H1 (cell line): Measurements from ENCODE around the gene SH2B2. TPM values are rescaled to one million over a fixed set of nuclear protein-coding genes. Genes with fewer than 3 reads are reported as not detected.
"Not testable (repeated sequence)": the region's sequence is repeated elsewhere in the genome, so short reads cannot be mapped to it uniquely, and the experiment has no call there.

Source experiments
- CTCF ChIA-PET: fragments of 300-600 bp; sonication (Branson Sonifier 250); formaldehyde crosslinking; loops from one replicate; lab custom pipeline; 2021; ENCODE audit not compliant: partially characterized antibody; lab: Charles Lee
- POLR2A ChIA-PET: fragments of 300-600 bp; sonication (Branson Sonifier 250); formaldehyde crosslinking; loops from one replicate; lab custom pipeline; 2021; ENCODE audit warnings: inconsistent platforms; ENCODE audit not compliant: partially characterized antibody; lab: Charles Lee
- DNase-seq, 2 experiments: peaks; one replicate each; pipeline versions ENCODE4 v3.0.0 to v3.0.0-alpha.2; 2010 to 2022; ENCODE audit warnings: low spot score in 2 of 2, low read depth in 1 of 2, mixed read lengths in 1 of 2
- FAIRE-seq: peaks from 2 replicates; lab custom pipeline; 2011; peaks lifted over from hg19 to GRCh38; lab: Jason Lieb, UNC
- H2AFZ ChIP-seq: 2 replicates; pipeline ENCODE4 v1.8.1; 2012; ENCODE audit warnings: low read length, inconsistent platforms
- H2AK5ac ChIP-seq: 2 replicates; pipeline ENCODE4 v1.6.1; 2013; ENCODE audit warnings: low read depth, low read length
- H2BK120ac ChIP-seq: replicated peaks from 2 replicates; pipeline ENCODE3; 2013; ENCODE audit warnings: low read depth, low read length, inconsistent platforms
- H2BK12ac ChIP-seq: 2 replicates; pipeline ENCODE4 v1.6.1; 2013; ENCODE audit warnings: low read depth, low read length
- H2BK15ac ChIP-seq: 2 replicates; pipeline ENCODE4 v1.6.1; 2013; ENCODE audit warnings: low read length
- H2BK20ac ChIP-seq: 2 replicates; pipeline ENCODE4 v1.6.1; 2013; ENCODE audit warnings: low read length
- H2BK5ac ChIP-seq: 2 replicates; pipeline ENCODE4 v1.6.1; 2013; ENCODE audit warnings: low read depth, low read length
- H3K14ac ChIP-seq: 2 replicates; pipeline ENCODE4 v1.6.1; 2013; ENCODE audit warnings: inconsistent platforms; ENCODE audit not compliant: insufficient read length
- H3K18ac ChIP-seq: 2 replicates; pipeline ENCODE4 v1.6.1; 2013; ENCODE audit warnings: low read length; ENCODE audit errors: extremely low read depth
- H3K23ac ChIP-seq: 2 replicates; pipeline ENCODE4 v1.6.1; 2013; ENCODE audit warnings: inconsistent platforms; ENCODE audit not compliant: insufficient read length
- H3K23me2 ChIP-seq: 2 replicates; pipeline ENCODE4 v1.6.1; 2013; ENCODE audit warnings: low read depth, low read length
- H3K27ac ChIP-seq: 2 replicates; pipeline ENCODE4 v1.6.1; 2011; ENCODE audit warnings: low read depth, low read length, inconsistent platforms
- H3K27me3 ChIP-seq, 4 experiments: replicated peaks in 1 of 4; 1 replicate in 1 of 4; 2 replicates in 3 of 4; pipeline versions ENCODE4 v1.6.1 to v1.8.1; 2011 to 2013; ENCODE audit warnings: low read length in 3 of 4, mild to moderate bottlenecking in 3 of 4, inconsistent platforms in 2 of 4, mixed read lengths in 2 of 4, moderate library complexity in 1 of 4; ENCODE audit not compliant: control insufficient read depth in 3 of 4, insufficient read depth in 3 of 4; ENCODE audit errors: extremely low read depth in 1 of 4
- H3K36me3 ChIP-seq, 4 experiments: 2 replicates each; pipeline versions ENCODE4 v1.6.1 to v1.8.1; 2011 to 2013; ENCODE audit warnings: mild to moderate bottlenecking in 4 of 4, low read length in 3 of 4, moderate library complexity in 2 of 4, control low read depth in 1 of 4, inconsistent platforms in 1 of 4; ENCODE audit not compliant: insufficient read depth in 4 of 4, control insufficient read depth in 2 of 4
- H3K4ac ChIP-seq: replicated peaks from 2 replicates; pipeline ENCODE3; 2013; ENCODE audit warnings: low read length, low read depth, mixed read lengths, inconsistent platforms; ENCODE audit not compliant: insufficient read length
- H3K4me1 ChIP-seq, 4 experiments: replicated peaks in 1 of 4; 1 replicate in 1 of 4; 2 replicates in 3 of 4; pipeline versions ENCODE4 v1.6.1 to v1.8.1; 2011 to 2013; ENCODE audit warnings: low read length in 3 of 4, inconsistent platforms in 2 of 4, mixed read lengths in 1 of 4; ENCODE audit not compliant: insufficient read depth in 4 of 4, control insufficient read depth in 3 of 4
- H3K4me2 ChIP-seq, 2 experiments: 2 replicates each; pipeline versions ENCODE4 v1.6.1 to v1.8.1; 2011 to 2013; ENCODE audit warnings: low read depth in 2 of 2, low read length in 2 of 2, control low read depth in 1 of 2, inconsistent platforms in 1 of 2, mild to moderate bottlenecking in 1 of 2; ENCODE audit not compliant: insufficient read depth in 1 of 2
- H3K4me3 ChIP-seq, 4 experiments: fragments of 200-600, 300-600 bp in 1 of 4; sonication (generic), shearing (Covaris generic), sonication (Bioruptor Twin) in 1 of 4; 2 replicates each; pipeline versions ENCODE4 v1.5.1 to v1.8.1; 2011 to 2016; ENCODE audit warnings: low read length in 4 of 4, low read depth in 3 of 4, control low read depth in 2 of 4, inconsistent platforms in 2 of 4, mild to moderate bottlenecking in 2 of 4, mixed read lengths in 1 of 4, moderate library complexity in 1 of 4; ENCODE audit not compliant: insufficient read depth in 2 of 4; ENCODE audit errors: extremely low read depth in 1 of 4
- H3K56ac ChIP-seq: replicated peaks from 2 replicates; pipeline ENCODE3; 2013; ENCODE audit warnings: low read depth, mild to moderate bottlenecking, mixed read lengths, low read length, inconsistent platforms; ENCODE audit not compliant: insufficient read length
- H3K79me1 ChIP-seq: 2 replicates; pipeline ENCODE4 v1.6.1; 2013; ENCODE audit warnings: low read depth, low read length, control low read depth
- H3K79me2 ChIP-seq, 2 experiments: 2 replicates each; pipeline versions ENCODE4 v1.6.1 to v1.8.1; 2012 to 2013; ENCODE audit warnings: low read length in 2 of 2, mild to moderate bottlenecking in 2 of 2, inconsistent platforms in 1 of 2; ENCODE audit not compliant: insufficient read depth in 2 of 2, control insufficient read depth in 1 of 2
- H3K9ac ChIP-seq, 4 experiments: replicated peaks in 1 of 4; 1 replicate in 1 of 4; 2 replicates in 3 of 4; pipeline versions ENCODE4 v1.6.1 to v1.8.1; 2011 to 2013; ENCODE audit warnings: low read depth in 3 of 4, low read length in 3 of 4, control low read depth in 2 of 4, mild to moderate bottlenecking in 2 of 4, moderate library complexity in 2 of 4, inconsistent platforms in 1 of 4; ENCODE audit errors: extremely low read depth in 1 of 4
- H3K9me3 ChIP-seq, 2 experiments: 2 replicates each; pipeline versions ENCODE4 v1.6.1 to v1.8.1; 2012 to 2013; ENCODE audit warnings: mild to moderate bottlenecking in 2 of 2, moderate library complexity in 2 of 2, control low read depth in 1 of 2, inconsistent platforms in 1 of 2, low read depth in 1 of 2, low read length in 1 of 2, mixed read lengths in 1 of 2; ENCODE audit not compliant: insufficient read depth in 2 of 2
- H4K20me1 ChIP-seq, 2 experiments: replicated peaks in 1 of 2; 2 replicates each; pipeline versions ENCODE3 to v1.8.1; 2011 to 2013; ENCODE audit warnings: inconsistent platforms in 2 of 2, low read length in 2 of 2, mild to moderate bottlenecking in 1 of 2; ENCODE audit not compliant: insufficient read depth in 2 of 2, control insufficient read depth in 1 of 2
- H4K5ac ChIP-seq: 2 replicates; pipeline ENCODE4 v1.6.1; 2013; ENCODE audit warnings: low read length, low read depth, mixed read lengths, inconsistent platforms; ENCODE audit not compliant: insufficient read length
- H4K8ac ChIP-seq: 2 replicates; pipeline ENCODE4 v1.8.0; 2013; ENCODE audit warnings: mild to moderate bottlenecking, moderate library complexity, low read length, inconsistent platforms; ENCODE audit not compliant: insufficient read depth; ENCODE audit errors: extremely low read depth
- H4K91ac ChIP-seq: replicated peaks from 2 replicates; pipeline ENCODE3; 2013; ENCODE audit warnings: low read length, mixed read lengths, inconsistent platforms; ENCODE audit not compliant: insufficient read length
- WGBS, 2 experiments: shearing (Covaris generic) in 1 of 2; methylation state at CpG; one replicate each; pipeline versions ENCODE4 v1.1.6 to v1.1.7; 2013 to 2015; ENCODE audit warnings: low lambda C conversion rate in 2 of 2, mixed read lengths in 2 of 2, inconsistent platforms in 1 of 2, low coverage in 1 of 2, missing lambda C conversion rate in 1 of 2; ENCODE audit not compliant: insufficient replicate concordance in 2 of 2, insufficient coverage in 1 of 2, insufficient read length in 1 of 2; ENCODE audit errors: extremely low coverage in 1 of 2, missing lambda C conversion rate in 1 of 2; 5-methylcytosine and 5-hydroxymethylcytosine counted together
- polyA plus RNA-seq, 7 experiments: library from polyadenylated mRNA; depleted of rRNA in 3 of 7; stranded (reverse) in 5 of 7; unstranded in 2 of 7; fragments of >200 nt in 5 of 7; fragments of 200-250 nt in 2 of 7; gene quantifications; 1 replicate in 5 of 7; 2 replicates in 1 of 7; 4 replicates in 1 of 7; pipeline versions ENCODE4 v1.2.1 to v1.2.3, GENCODE V29; 2011 to 2013; ENCODE audit warnings: missing spikeins in 2 of 7, mixed read lengths in 2 of 7
- total RNA-seq: library from RNA; stranded (reverse); fragmentation: NEBNext Ultra II Directional; extraction: Animal tissue kit (Norgen Biotek cat#: 25700); gene quantifications from 2 replicates; pipeline ENCODE4 v1.2.1, GENCODE V29; 2021

The SH2B2 gene
- total and polyA plus RNA-seq, 2 of the 8 experiments (the other 6 are each of a cell fraction or from before 2014, with no cell fraction given), result 11.5 to 18.7 TPM

DNA sequence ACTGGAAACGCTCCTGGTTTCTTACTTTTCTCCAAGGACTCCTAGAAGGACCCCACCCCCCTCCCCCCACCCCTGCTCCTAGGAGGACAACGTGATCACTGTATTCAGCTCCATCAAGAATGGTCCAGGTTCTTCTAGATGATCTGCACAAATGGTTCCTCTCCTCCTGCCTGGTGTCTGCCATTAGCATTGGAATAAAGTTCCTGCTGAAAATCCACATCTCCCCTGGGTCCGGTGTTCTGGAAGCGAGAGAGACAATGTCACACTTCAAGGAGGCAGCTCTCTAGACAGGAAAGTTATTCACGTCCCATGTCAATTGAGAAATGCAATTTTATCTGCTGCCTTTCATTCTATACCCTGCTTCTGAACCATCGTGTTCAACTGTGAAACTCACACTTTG, 60.3 kb downstream of the SH2B2 start:
- H4K20me1 ChIP-seq, H3K4me2 ChIP-seq, H3K23me2 ChIP-seq, H3K27me3 ChIP-seq, H3K27ac ChIP-seq, POLR2A ChIA-PET, H4K5ac ChIP-seq, H3K4me1 ChIP-seq, H3K79me1 ChIP-seq, H3K4ac ChIP-seq, H3K9ac ChIP-seq, FAIRE-seq, H3K36me3 ChIP-seq, H3K79me2 ChIP-seq, H2BK5ac ChIP-seq, H2BK15ac ChIP-seq, H3K14ac ChIP-seq, H3K23ac ChIP-seq, DNase-seq, H4K8ac ChIP-seq, H3K56ac ChIP-seq, H2BK20ac ChIP-seq, H3K18ac ChIP-seq, H3K4me3 ChIP-seq, H3K9me3 ChIP-seq, H2AK5ac ChIP-seq, H2BK12ac ChIP-seq, CTCF ChIA-PET, H2BK120ac ChIP-seq, H2AFZ ChIP-seq, H4K91ac ChIP-seq: not testable (repeated sequence)
- WGBS, 2 experiments, result 89% methylated on average over 3 of the region's 6 CpGs; no CpG with 5 or more reads in 1 of the 2 experiments

- H3K18ac ChIP-seq, DNase-seq, H3K14ac ChIP-seq, H4K20me1 ChIP-seq, H3K4me2 ChIP-seq, H3K79me1 ChIP-seq, CTCF ChIA-PET, H3K23me2 ChIP-seq, H4K91ac ChIP-seq, H3K4me3 ChIP-seq, H2AK5ac ChIP-seq, H4K8ac ChIP-seq, H3K9me3 ChIP-seq, H3K27me3 ChIP-seq, H3K4me1 ChIP-seq, H2BK15ac ChIP-seq, H3K23ac ChIP-seq, H3K56ac ChIP-seq, H2BK120ac ChIP-seq, H3K36me3 ChIP-seq, H3K9ac ChIP-seq, H4K5ac ChIP-seq, H2BK5ac ChIP-seq, H3K79me2 ChIP-seq, H3K27ac ChIP-seq, H2BK12ac ChIP-seq, H2BK20ac ChIP-seq, H3K4ac ChIP-seq, FAIRE-seq, H2AFZ ChIP-seq, POLR2A ChIA-PET: not testable (repeated sequence)
- WGBS, 2 experiments, result no CpG with 5 or more reads among the region's 6 CpGs
Measured at GRCh38 chr7:102356344-102356743, 69.7 kb downstream of the SH2B2 start, which contains the start of gene SPDYE6. Gene SPDYE6, minus strand, starts transcription at chr7:102356444. Its CDS starts 421 bp downstream, at chr7:102356023.
